HG03066 (cell line): ENCODE measurements around the gene ITPK1.
A peak's percentile ranks its signal among the peaks of the same experiment; 100 is the strongest.

Source experiments
- ATAC-seq: cut with Tn5 transposase; IDR thresholded peaks from one replicate; pipeline ENCODE4 v1.9.1; 2021; ENCODE audit warnings: low read depth; ENCODE audit not compliant: unreplicated experiment

The ITPK1 gene

GRCh38 chr14:93045965-93046704, 69.6 kb downstream of the ITPK1 start:
- no peak for ATAC-seq

GRCh38 chr14:93045211-93045674, 70.5 kb downstream of the ITPK1 start:
- no peak for ATAC-seq

- peak; percentile 65 for ATAC-seq
These were observed 71.2 kb downstream of the ITPK1 start for GRCh38 chr14:93044556-93044955.

GRCh38 chr14:93044121-93044520, 71.6 kb downstream of the ITPK1 start:
- no peak for ATAC-seq

- no peak for ATAC-seq
These were observed 72.5 kb downstream of the ITPK1 start for GRCh38 chr14:93042968-93043940.

GRCh38 chr14:93041830-93042229, 73.9 kb downstream of the ITPK1 start:
- no peak for ATAC-seq

GRCh38 chr14:93040982-93041381, 74.7 kb downstream of the ITPK1 start:
- no peak for ATAC-seq

- no peak for ATAC-seq
These were observed 75.3 kb downstream of the ITPK1 start for GRCh38 chr14:93040443-93040842.

- ATAC-seq, result no peak
These were observed 75.9 kb downstream of the ITPK1 start for GRCh38 chr14:93039649-93040315.

- no peak for ATAC-seq
These were observed 78.4 kb downstream of the ITPK1 start for GRCh38 chr14:93037351-93037750.

- no peak for ATAC-seq
These were observed 78.9 kb downstream of the ITPK1 start for GRCh38 chr14:93036652-93037345.

GRCh38 chr14:93035917-93036651, 79.6 kb downstream of the ITPK1 start:
- no peak for ATAC-seq

GRCh38 chr14:93035585-93035916, 80.2 kb downstream of the ITPK1 start:
- no peak for ATAC-seq

GRCh38 chr14:93034671-93034994, 81.1 kb downstream of the ITPK1 start:
- ATAC-seq, result no peak

GRCh38 chr14:93033983-93034670, 81.6 kb downstream of the ITPK1 start:
- no peak for ATAC-seq

- ATAC-seq, result no peak
These were observed 82.4 kb downstream of the ITPK1 start for GRCh38 chr14:93033084-93033982.

- ATAC-seq, result no peak
These were observed 83.2 kb downstream of the ITPK1 start for GRCh38 chr14:93032421-93032936.
